HCT116 (cell line): Measurements from ENCODE around the gene EPHB4. TPM values are rescaled to one million over a fixed set of nuclear protein-coding genes. Genes with fewer than 3 reads are reported as not detected.

Source experiments
- ATAC-seq: fragments of 200-7000 bp; cut with Tn5 transposase; 2 replicates; pipeline ENCODE4 v1.9.1; 2020; ENCODE audit warnings: mild to moderate bottlenecking, moderate library complexity
- BruUV-seq: library from RNA; stranded (reverse); fragments of 400-500 nt; replicated peaks from 2 replicates; lab custom pipeline; 2021; lab: Mats Ljungman, UMichigan
- CTCF ChIA-PET: fragments of 300-600 bp; sonication (Branson Sonifier 250); formaldehyde crosslinking; loops from one replicate; lab custom pipeline; 2021; ENCODE audit warnings: antibody characterized with exemption; lab: Charles Lee
- POLR2A ChIA-PET: fragments of 300-600, 350-600 bp; sonication (Branson Sonifier 250); formaldehyde crosslinking; loops from one replicate; lab custom pipeline; 2021; ENCODE audit warnings: antibody characterized with exemption; lab: Charles Lee
- RAD21 ChIA-PET, 2 experiments: fragments of 300-600 bp; sonication (Branson Sonifier 250); formaldehyde crosslinking; loops; one replicate each; lab custom pipeline; 2023; ENCODE audit warnings: low total read pairs in 2 of 2; ENCODE audit not compliant: uncharacterized antibody in 2 of 2, unreplicated experiment in 2 of 2, low non-redundant PET in 1 of 2; lab: Charles Lee
- DNase-seq: peaks from one replicate; pipeline ENCODE4 v3.0.0-alpha.2; 2010; ENCODE audit warnings: low read depth, low spot score
- H2AFZ ChIP-seq: fragments of 200-600 bp; shearing (Covaris generic), sonication (generic); 2 replicates; pipeline ENCODE4 v1.6.1; 2017; ENCODE audit warnings: low read depth, mixed run types, mixed read lengths, antibody characterized with exemption, low read length; ENCODE audit not compliant: poor library complexity, severe bottlenecking
- H3K27ac ChIP-seq: 2 replicates; pipeline ENCODE4 v1.5.1; 2012; ENCODE audit warnings: low read depth, low read length
- H3K27me3 ChIP-seq: fragments of 200-600 bp; sonication (generic); 2 replicates; pipeline ENCODE4 v1.6.1; 2016; ENCODE audit warnings: mixed run types, low read length, mixed read lengths; ENCODE audit not compliant: insufficient read depth
- H3K36me3 ChIP-seq, 2 experiments: fragments of 200-500 bp in 1 of 2; fragments of 200-600 bp in 1 of 2; sonication (Bioruptor generic) in 1 of 2; sonication (generic) in 1 of 2; 2 replicates each; pipeline versions ENCODE4 v1.5.1 to v1.6.1; 2014 to 2016; ENCODE audit warnings: low read length in 2 of 2, inconsistent platforms in 1 of 2, mixed read lengths in 1 of 2, mixed run types in 1 of 2; ENCODE audit not compliant: insufficient read depth in 2 of 2, control insufficient read depth in 1 of 2
- H3K4me1 ChIP-seq, 2 experiments: fragments of 200-600 bp in 1 of 2; sonication (generic) in 1 of 2; 2 replicates each; pipeline versions ENCODE4 v1.5.1 to v1.6.1; 2012 to 2017; ENCODE audit warnings: low read length in 2 of 2, inconsistent platforms in 1 of 2, mild to moderate bottlenecking in 1 of 2, mixed read lengths in 1 of 2, mixed run types in 1 of 2, moderate library complexity in 1 of 2; ENCODE audit not compliant: insufficient read depth in 2 of 2, control insufficient read depth in 1 of 2
- H3K4me2 ChIP-seq: fragments of 200-600 bp; sonication (generic); 2 replicates; pipeline ENCODE4 v1.6.1; 2017; ENCODE audit warnings: mixed run types, low read length, mixed read lengths
- H3K4me3 ChIP-seq, 2 experiments: fragments of 200-600 bp in 1 of 2; sonication (generic) in 1 of 2; replicated peaks in 1 of 2; 2 replicates each; pipeline ENCODE4 v1.5.1; 2011 to 2016; ENCODE audit warnings: low read length in 2 of 2, control low read depth in 1 of 2, low read depth in 1 of 2, mild to moderate bottlenecking in 1 of 2, mixed read lengths in 1 of 2, mixed run types in 1 of 2
- H3K79me2 ChIP-seq: fragments of 200-600 bp; sonication (generic); 2 replicates; pipeline ENCODE4 v1.6.1; 2017; ENCODE audit warnings: mild to moderate bottlenecking, mixed run types, low read length, moderate library complexity, mixed read lengths; ENCODE audit not compliant: insufficient read depth
- H3K9ac ChIP-seq: fragments of 200-600 bp; sonication (generic); 2 replicates; pipeline ENCODE4 v1.6.1; 2016; ENCODE audit warnings: low read length, mixed read lengths
- H3K9me2 ChIP-seq: fragments of 200-600 bp; sonication (generic), shearing (Covaris generic); 2 replicates; pipeline ENCODE4 v1.6.1; 2017; ENCODE audit warnings: mixed run types, mild to moderate bottlenecking, moderate library complexity; ENCODE audit not compliant: insufficient read depth
- H3K9me3 ChIP-seq, 2 experiments: fragments of 200-500 bp in 1 of 2; fragments of 200-600 bp in 1 of 2; sonication (Bioruptor generic) in 1 of 2; sonication (generic) in 1 of 2; 2 replicates each; pipeline ENCODE4 v1.6.1; 2014 to 2017; ENCODE audit warnings: low read length in 2 of 2, mixed read lengths in 2 of 2, inconsistent platforms in 1 of 2, low read depth in 1 of 2, mild to moderate bottlenecking in 1 of 2, mixed run types in 1 of 2, moderate library complexity in 1 of 2; ENCODE audit not compliant: control insufficient read depth in 1 of 2, insufficient read depth in 1 of 2
- H4K20me1 ChIP-seq: fragments of 200-600 bp; sonication (generic), shearing (Covaris generic); 2 replicates; pipeline ENCODE4 v1.6.1; 2017; ENCODE audit warnings: mixed run types, mild to moderate bottlenecking, moderate library complexity; ENCODE audit not compliant: insufficient read depth
- CTCF ChIP-seq, 3 experiments: fragments of 200-600 bp in 1 of 3; sonication (generic) in 1 of 3; IDR thresholded peaks in 2 of 3; conservative IDR thresholded peaks in 1 of 3; 2 replicates each; pipeline ENCODE4 v1.5.1; 2012 to 2017; ENCODE audit warnings: low read depth in 2 of 3, low read length in 2 of 3, antibody characterized with exemption in 1 of 3, borderline replicate concordance in 1 of 3, control low read depth in 1 of 3, mild to moderate bottlenecking in 1 of 3, mixed read lengths in 1 of 3, mixed run types in 1 of 3, moderate library complexity in 1 of 3; ENCODE audit not compliant: insufficient read depth in 1 of 3
- EGR1 ChIP-seq: IDR thresholded peaks from 2 replicates; pipeline ENCODE4 v1.6.1; 2012; ENCODE audit warnings: low read depth
- ELF1 ChIP-seq: IDR thresholded peaks from 2 replicates; pipeline ENCODE4 v1.6.1; 2012; ENCODE audit warnings: low read depth, borderline replicate concordance
- EZH2phosphoT487 ChIP-seq: fragments of 200-600 bp; IDR thresholded peaks from 2 replicates; pipeline ENCODE4 v1.6.1; 2018; ENCODE audit warnings: antibody characterized with exemption, borderline replicate concordance
- SP1 ChIP-seq: IDR thresholded peaks from 2 replicates; pipeline ENCODE4 v1.6.1; 2012; ENCODE audit warnings: low read depth
- intact Hi-C: fragments of 100-400 bp; cut with micrococcal nuclease; formaldehyde crosslinking; loops from 2 replicates; pipeline ENCODE4 v1.10.0; 2022
- total RNA-seq: library from RNA; stranded (reverse); gene quantifications from one replicate; pipeline ENCODE4 v1.2.1, GENCODE V29; 2021; ENCODE audit not compliant: unreplicated experiment

The EPHB4 gene
- total RNA-seq, 1 experiment from 2014 or later = 61.1 TPM

GRCh38 chr7:100836812-100837098 is 9.4 kb upstream of the EPHB4 start:
- no TSS peak for BruUV-seq
- peak overlapping the region; percentile 65 for H3K9ac ChIP-seq
- H3K79me2 ChIP-seq = no peaks in the 10 kb centered on the region
- POLR2A ChIA-PET = interaction anchor here (0.7 to 0.9 kb wide), 2 partner anchors 9 to 53 kb away, joined by 3 to 5 read pairs; partner anchors contain the start of genes EPHB4 and UFSP1
- no peaks in the 10 kb centered on the region for H3K9me2 ChIP-seq
- H3K9me3 ChIP-seq = no peaks in the 10 kb centered on the region
- ATAC-seq (peak; percentile 4), DNase-seq (no peak)
- intact Hi-C loops = no loop called here
- peak overlapping the region; percentile 45 to 50 for H3K4me3 ChIP-seq
- no peaks in the 10 kb centered on the region for H4K20me1 ChIP-seq
- H2AFZ ChIP-seq = no peak overlapping the region
- H3K4me1 ChIP-seq = peaks cover 10 to 19% of the 10 kb centered on the region in 2 experiments
- CTCF ChIA-PET = interaction anchor here (0.6 kb wide), 1 partner anchor 386 kb away, joined by 3 read pairs; no protein-coding TSS in a partner anchor
- H3K4me2 ChIP-seq = peak overlapping the region; percentile 74
- RAD21 ChIA-PET = no interaction called here
- TF ChIP-seq ELF1 (no peak), EZH2phosphoT487 (no peak), CTCF (IDR thresholded peaks at IDR 0.05 in 2 of 3, conservative IDR thresholded peaks at IDR 0.05 in 1 of 3; ENCODE audit: borderline replicate concordance in 1 of 3, insufficient read depth in 1 of 3, low read depth in 2 of 3, low read length in 2 of 3) (no peak), SP1 (no peak), EGR1 (no peak)
- no peaks in the 10 kb centered on the region for H3K36me3 ChIP-seq
- peak overlapping the region; percentile 60 for H3K27ac ChIP-seq
- H3K27me3 ChIP-seq = no peaks in the 10 kb centered on the region
